IMR-90 (cell line): ENCODE measurements around the gene SLC16A1.

ENCODE experiments used
- BHLHE40 ChIP-seq: fragments of 150-350 bp; IDR thresholded peaks from 2 replicates; pipeline ENCODE4 v1.6.1; 2016; ENCODE audit warnings: mild to moderate bottlenecking, low read depth, low read length
- CEBPB ChIP-seq: IDR thresholded peaks from 2 replicates; pipeline ENCODE4 v1.6.1; 2012; ENCODE audit warnings: low read depth, low read length, improper control_type of control experiment
- CTCF ChIP-seq: conservative IDR thresholded peaks from 2 replicates; pipeline ENCODE4 v1.5.1; 2012; ENCODE audit warnings: mild to moderate bottlenecking, low read depth, low read length, improper control_type of control experiment
- FOS ChIP-seq: fragments of 150-350 bp; IDR thresholded peaks from 2 replicates; pipeline ENCODE4 v1.6.1; 2016; ENCODE audit warnings: low read depth, low read length
- MAZ ChIP-seq: IDR thresholded peaks from 2 replicates; pipeline ENCODE4 v1.6.1; 2012; ENCODE audit warnings: low read depth, mild to moderate bottlenecking, low read length, improper control_type of control experiment, moderate library complexity, borderline replicate concordance
- MXI1 ChIP-seq: IDR thresholded peaks from 2 replicates; pipeline ENCODE4 v1.6.1; 2012; ENCODE audit warnings: low read depth, mild to moderate bottlenecking, low read length, moderate library complexity, borderline replicate concordance
- NFE2L2 ChIP-seq: fragments of 150-350 bp; IDR thresholded peaks from 2 replicates; pipeline ENCODE4 v1.6.1; 2016; ENCODE audit warnings: low read depth, mild to moderate bottlenecking, low read length
- POLR2A ChIP-seq: IDR thresholded peaks from 2 replicates; pipeline ENCODE4 v1.6.1; 2012; ENCODE audit warnings: mild to moderate bottlenecking, low read depth, low read length
- RAD21 ChIP-seq: IDR thresholded peaks from 2 replicates; pipeline ENCODE4 v1.6.1; 2012; ENCODE audit warnings: low read length, improper control_type of control experiment
- RCOR1 ChIP-seq: IDR thresholded peaks from 2 replicates; pipeline ENCODE4 v1.6.1; 2012; ENCODE audit warnings: mild to moderate bottlenecking, low read length, improper control_type of control experiment; ENCODE audit not compliant: insufficient replicate concordance
- RFX5 ChIP-seq: IDR thresholded peaks from 2 replicates; pipeline ENCODE4 v1.8.0; 2012; ENCODE audit warnings: low read depth, mild to moderate bottlenecking, low read length, moderate library complexity
- SMC3 ChIP-seq: fragments of 150-350 bp; IDR thresholded peaks from 2 replicates; pipeline ENCODE4 v1.6.1; 2016; ENCODE audit warnings: low read depth, mild to moderate bottlenecking, antibody characterized with exemption, low read length, moderate library complexity
- TF ChIP-seq, protein P1 (sequence below): fragments of 150-350 bp; IDR thresholded peaks from 2 replicates; pipeline ENCODE4 v1.6.1; 2016; ENCODE audit warnings: low read depth, mild to moderate bottlenecking, low read length, moderate library complexity, borderline replicate concordance
- TF ChIP-seq, protein P2 (sequence below): fragments of 150-350 bp; IDR thresholded peaks from 2 replicates; pipeline ENCODE4 v1.6.1; 2017; ENCODE audit warnings: mild to moderate bottlenecking, antibody characterized with exemption, low read length, low read depth

GRCh38 chr1:112956544-112957132 lies 642 bp upstream of the SLC16A1 start:
- TF ChIP-seq CTCF = no peak
- no peak for TF ChIP-seq RAD21
- TF ChIP-seq, protein P1, sequence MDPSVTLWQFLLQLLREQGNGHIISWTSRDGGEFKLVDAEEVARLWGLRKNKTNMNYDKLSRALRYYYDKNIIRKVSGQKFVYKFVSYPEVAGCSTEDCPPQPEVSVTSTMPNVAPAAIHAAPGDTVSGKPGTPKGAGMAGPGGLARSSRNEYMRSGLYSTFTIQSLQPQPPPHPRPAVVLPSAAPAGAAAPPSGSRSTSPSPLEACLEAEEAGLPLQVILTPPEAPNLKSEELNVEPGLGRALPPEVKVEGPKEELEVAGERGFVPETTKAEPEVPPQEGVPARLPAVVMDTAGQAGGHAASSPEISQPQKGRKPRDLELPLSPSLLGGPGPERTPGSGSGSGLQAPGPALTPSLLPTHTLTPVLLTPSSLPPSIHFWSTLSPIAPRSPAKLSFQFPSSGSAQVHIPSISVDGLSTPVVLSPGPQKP = no peak
- no peak for TF ChIP-seq POLR2A
- TF ChIP-seq RCOR1 = no peak
- no peak for TF ChIP-seq SMC3
- TF ChIP-seq FOS = no peak
- peak; percentile 28; the same call in 1 of the 2 replicates for TF ChIP-seq MXI1
- TF ChIP-seq MAZ = no peak
- no peak for TF ChIP-seq RFX5
- TF ChIP-seq NFE2L2 = no peak
- no peak for TF ChIP-seq BHLHE40
- TF ChIP-seq CEBPB = no peak
- TF ChIP-seq, protein P2, sequence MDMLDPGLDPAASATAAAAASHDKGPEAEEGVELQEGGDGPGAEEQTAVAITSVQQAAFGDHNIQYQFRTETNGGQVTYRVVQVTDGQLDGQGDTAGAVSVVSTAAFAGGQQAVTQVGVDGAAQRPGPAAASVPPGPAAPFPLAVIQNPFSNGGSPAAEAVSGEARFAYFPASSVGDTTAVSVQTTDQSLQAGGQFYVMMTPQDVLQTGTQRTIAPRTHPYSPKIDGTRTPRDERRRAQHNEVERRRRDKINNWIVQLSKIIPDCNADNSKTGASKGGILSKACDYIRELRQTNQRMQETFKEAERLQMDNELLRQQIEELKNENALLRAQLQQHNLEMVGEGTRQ = no peak
